Amniotic epithelial cell (primary cell): ENCODE measurements around the gene ATAD5.
"Not testable (repeated sequence)": the region's sequence is repeated elsewhere in the genome, so short reads cannot be mapped to it uniquely, and the experiment has no call there.

ENCODE experiments used
- DNase-seq: peaks from one replicate; pipeline ENCODE4 v3.0.0-alpha.2; 2010; ENCODE audit warnings: low read depth

ATAD5 gene

DNA sequence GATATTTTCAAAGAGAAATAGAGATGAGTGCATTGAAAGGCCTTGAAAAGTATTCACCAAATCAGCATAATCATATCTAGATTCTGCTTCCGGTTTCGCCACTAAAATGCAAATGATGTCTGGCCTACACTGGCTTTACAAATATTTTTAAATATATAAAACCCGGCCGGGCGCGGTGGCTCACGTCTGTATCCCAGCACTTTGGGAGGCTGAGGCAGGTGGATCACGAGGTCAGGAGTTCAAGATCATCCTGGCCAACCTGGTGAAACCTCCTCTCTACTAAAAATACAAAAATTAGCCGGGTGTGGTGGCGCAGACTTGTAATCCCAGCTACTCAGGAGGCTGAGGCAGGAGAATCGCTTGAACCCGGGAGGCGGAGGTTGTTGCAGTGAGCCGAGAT lies 8.8 kb upstream of the ATAD5 start:
- not testable (repeated sequence) for DNase-seq

DNA sequence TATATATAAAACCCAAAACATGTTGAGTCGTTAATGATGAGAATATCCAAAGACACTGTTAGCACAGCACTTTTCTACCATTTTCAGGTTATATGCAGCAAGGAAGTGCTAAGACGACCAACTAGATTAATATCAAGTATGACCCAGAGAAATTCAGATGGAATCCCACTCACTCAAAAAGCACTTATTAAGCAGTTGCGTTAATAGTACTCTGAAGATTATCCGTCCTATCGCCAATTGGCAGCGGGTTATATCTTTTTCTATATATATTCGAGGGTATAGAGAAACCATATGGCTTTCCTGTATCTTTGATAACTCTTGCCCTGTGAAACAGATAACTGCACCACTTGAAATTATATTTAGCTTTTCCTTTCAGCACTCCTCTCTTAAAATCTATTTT lies 8.3 kb upstream of the ATAD5 start:
- no peak for DNase-seq

GRCh38 chr17:30824002-30824355 lies 7.8 kb upstream of the ATAD5 start:
- DNase-seq, result no peak

DNA sequence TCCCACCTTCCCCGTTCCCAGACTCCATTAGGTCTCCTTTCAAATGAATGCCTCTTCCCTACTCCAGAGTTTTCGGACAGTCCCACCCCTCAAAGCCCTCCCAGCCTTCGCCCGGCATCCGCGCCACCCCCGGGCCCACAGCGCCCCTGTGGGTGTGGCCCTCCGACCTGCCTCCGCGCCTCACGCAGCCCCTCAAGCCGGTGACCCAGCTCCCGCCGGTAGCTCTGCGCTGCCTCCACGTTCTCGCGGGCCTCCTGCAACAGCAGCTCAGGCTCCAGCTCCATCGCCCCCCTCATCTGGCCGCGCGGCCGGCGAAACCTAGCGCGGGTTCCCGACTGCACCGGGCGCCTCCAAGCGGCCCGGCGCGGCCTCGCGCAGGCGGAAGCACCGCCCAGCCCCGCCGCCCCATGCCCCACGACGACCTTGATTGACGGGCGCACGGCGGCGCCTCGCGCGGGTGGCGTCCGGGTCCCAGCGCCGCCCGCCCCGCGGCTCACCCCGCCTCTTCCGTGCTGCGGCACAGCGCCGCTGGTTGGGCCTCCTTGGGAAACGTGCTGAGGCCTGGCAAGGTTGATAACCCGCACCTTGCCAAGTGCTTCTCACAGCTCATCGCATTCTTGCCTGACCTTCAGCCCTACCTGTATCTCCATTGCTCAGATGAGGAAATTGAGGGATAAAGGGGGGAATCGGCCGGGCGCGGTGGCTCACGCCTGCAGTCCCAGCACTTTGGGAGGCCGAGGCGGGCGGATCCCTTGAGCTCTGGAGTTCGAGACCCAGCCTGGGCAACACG lies 7.2 kb upstream of the ATAD5 start, which contains the start of gene CRLF3:
Gene CRLF3 (minus strand): TSS at position 337 of the 790 bp plus-strand sequence. CDS start 41 bp downstream, at position 296.
- peak; percentile 84 for DNase-seq

DNA sequence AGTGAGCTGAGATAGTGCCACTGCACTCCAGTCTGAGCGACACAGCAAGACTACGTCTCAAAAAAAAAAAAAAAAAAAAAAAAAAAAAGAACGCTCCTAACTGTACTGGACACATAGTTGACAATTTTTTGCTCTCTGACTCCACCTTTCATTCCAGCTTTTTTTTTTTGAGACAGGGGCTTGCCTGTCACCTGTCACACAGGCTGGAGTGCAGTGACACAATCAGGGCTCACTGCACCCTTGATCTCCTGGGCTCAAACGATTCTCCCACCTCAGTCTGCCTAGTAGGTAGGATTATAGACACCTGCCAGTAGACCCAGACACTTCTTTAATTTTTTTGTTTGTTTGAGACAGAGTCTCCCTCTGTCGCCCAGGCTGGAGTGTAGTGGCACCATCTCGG lies 4.7 kb upstream of the ATAD5 start:
- DNase-seq, result no peak

DNA sequence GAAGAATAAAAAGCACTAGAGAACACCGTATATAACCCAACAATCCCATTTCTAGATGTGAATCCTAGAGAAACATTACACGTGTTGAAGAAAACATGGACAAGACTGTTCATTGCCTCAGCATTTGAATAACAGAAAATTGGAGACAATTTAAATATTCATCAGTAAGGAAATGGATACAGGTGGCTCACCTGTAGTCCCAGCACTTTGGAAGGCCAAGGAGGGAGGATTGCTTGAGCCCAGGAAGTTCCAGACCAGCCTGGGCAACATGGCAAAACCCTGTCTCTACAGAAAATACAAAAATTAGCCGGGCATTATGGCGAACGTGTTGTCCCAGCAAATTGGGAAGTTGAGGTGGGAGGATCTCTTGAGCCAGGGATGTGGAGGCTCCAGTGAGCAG lies 2.7 kb upstream of the ATAD5 start:
- no peak for DNase-seq

DNA sequence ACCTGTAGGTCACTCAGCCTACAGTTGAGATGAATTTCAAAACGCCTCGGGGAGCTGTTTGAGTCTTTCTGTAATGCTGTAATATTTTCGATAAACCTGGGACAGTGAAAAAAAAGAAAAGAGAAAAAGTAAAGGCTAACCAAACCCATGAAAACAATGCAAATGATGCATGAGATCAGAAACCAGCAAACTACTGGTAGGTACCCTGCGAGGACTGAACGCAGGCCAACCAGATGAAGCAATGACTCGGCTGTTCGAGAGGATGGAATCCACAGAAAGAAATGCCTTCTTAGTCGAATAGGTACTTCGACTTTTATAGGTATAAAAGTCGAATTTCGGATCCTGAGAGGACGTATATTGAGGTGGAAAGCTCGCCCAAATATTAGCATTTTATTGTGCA lies 509 bp upstream of the ATAD5 start:
- no peak for DNase-seq

DNA sequence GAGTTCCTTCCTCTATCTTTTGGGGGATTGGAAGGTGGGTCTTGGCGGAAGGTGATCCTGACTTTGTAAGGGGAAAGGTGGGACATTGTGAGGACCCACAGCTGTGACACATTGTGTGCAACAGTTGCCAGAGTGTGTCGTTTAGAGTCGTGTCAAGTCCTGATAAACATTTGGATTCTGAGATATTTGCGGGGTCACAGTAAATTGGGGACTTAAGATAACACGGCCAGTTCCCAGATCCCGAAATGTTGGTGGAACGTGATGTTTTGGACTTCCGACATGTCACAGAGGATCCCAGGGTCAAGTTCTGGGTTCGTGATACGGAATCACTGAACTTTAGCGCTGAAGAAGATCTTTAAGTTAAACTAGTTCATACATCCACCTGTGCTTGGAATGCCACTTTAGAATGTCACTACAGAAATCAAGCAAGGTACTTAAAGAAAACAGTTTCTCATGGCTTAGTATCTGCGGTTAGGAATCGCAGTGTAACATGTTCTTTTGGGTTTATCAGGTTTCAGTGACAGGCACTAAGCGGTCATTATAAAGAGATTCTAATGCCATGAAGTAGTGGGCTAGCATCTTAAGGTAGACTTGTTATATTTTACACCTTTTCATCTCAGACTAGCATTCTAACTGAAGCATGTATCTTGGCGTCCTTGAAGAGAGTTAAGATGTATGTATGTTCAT lies 815 bp downstream of the ATAD5 start:
- no peak for DNase-seq

DNA sequence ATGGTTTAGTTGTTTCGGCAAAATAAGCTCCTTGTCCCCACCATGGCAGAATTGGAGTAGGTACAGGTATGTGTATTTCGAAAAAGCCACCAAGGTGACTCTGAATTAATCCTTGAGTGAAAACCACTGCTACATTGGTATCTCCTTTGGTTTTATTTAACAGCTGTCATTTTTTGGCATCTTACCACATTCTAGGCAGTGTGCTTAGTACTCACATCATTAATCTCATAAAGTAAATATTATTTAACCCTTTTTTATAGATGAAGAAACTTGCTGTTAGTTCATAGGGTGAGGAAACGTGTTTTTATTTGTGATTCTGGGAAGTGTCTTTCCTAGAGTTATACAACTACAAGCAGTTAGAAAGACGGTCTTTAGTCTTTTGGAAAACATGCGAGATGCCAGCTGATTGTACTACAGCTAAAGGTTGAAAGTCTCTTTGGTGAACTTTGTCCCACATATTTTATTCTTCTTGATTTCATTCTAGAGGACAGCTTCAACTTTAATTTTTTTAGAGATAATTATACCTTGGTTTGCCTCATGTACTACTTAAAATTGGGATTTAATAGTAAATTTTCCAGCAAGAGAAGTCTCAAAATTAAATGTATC lies 6.5 kb downstream of the ATAD5 start:
- no peak for DNase-seq

DNA sequence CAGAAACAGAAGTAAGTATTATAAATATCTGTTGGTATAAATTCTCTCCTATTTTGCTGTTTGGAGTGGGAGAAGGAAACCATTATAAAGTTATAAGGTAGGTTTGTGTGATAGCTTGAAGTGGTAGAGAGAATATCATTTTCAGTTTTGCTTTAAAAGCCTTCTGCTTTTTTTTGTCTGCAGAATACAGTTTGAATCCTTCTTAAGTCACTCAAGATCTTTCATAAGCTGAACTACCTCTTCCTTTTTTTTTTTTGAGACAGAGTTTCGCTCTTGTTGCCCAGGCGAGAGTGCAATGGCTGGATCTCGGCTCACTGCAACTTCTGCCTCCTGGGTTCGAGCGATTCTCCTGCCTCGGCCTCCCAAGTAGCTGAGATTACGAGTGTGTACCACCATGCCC lies 9.0 kb downstream of the ATAD5 start:
- no peak for DNase-seq

- no peak for DNase-seq
Observed at GRCh38 chr17:30848021-30848420, 16.3 kb downstream of the ATAD5 start.

DNA sequence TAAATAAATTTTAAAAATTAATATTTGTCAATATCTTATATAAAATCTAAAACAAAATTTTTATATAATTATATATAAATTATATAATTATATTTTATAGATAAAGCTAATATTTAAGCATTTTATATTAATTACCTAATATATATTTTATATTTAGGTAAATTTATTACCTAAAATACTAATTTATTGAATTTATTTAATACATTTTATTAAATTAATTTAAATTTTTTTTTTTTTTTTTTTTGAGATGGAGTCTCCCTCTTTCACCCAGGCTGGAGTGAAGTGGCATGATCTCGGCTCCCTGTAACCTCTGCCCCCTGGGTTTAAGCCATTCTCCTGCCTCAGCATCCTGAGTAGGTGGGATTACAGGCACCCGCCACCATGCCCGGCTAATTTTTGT lies 22.4 kb downstream of the ATAD5 start:
- no peak for DNase-seq

DNA sequence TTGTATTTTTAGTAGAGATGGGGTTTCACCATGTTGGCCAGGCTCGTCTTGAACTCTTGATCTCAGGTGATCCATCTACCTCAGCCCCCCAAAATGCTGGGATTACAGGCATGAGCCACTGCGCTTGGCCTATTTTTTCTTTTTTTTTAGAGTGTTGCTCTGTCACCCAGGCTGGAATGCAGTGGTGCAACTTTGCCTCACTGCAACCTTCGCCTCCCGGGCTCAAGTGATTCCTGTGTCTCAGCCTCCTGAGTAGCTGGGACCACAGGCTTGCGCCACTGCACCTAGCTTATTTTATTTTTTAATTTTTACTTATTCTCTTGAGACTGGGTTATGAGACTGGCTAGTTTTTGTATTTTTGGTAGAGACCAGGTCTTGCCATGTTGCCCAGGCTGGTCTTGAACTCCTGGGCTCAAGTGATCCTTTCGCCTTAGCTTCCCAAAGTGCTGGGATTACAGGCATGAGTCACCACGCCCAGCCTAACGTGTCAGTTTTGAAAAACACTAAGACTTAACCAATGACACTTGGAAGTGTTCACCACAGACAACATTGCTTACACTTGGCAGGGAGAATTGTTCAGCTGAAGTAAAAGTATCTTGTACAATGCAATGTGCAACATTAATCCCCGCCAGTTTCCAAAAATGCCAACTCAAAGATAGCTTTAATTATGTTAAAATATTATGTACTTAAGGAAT lies 26.9 kb downstream of the ATAD5 start:
- DNase-seq, result peak; percentile 42

DNA sequence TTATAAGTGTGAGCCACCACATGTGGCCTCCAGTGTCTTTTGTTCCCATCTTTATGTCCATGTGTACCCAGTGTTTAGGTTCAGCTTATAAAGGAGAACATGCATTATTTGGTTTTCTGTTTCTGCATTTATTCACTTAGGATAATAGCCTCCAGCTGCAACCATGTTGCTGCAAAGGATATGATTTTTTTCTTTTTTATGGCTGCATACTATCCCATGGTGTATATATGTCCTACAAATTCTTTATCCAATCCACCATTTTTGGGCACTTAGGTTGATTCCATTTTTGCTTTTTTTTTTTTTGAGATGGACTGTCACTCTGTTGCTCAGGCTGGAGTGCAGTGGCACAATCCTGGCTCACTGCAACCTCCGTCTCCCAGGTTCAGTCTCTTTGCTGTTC lies 32.9 kb downstream of the ATAD5 start:
- DNase-seq, result no peak

GRCh38 chr17:30869005-30869404 lies 37.2 kb downstream of the ATAD5 start:
- DNase-seq, result no peak

GRCh38 chr17:30886187-30886586 lies 54.4 kb downstream of the ATAD5 start:
- no peak for DNase-seq

DNA sequence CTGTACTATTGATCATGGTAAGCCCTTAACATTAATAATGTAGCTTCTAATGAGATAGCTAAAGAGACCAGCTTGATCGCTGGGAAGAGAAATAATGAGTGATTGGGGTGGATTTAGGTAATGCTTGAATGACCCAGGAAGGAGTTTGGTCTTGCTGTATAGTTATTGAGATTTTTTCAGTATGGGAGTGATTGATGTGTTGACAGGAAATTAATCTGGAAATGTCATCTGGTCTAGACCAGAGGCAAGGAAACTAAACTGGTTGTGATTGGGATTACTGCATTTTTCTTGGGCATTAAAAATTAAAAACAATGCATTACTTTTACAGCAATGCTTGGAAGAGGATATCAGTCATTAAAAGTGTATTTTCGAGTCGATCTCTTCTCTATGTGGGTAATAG lies 62.5 kb downstream of the ATAD5 start:
- DNase-seq, result no peak

DNA sequence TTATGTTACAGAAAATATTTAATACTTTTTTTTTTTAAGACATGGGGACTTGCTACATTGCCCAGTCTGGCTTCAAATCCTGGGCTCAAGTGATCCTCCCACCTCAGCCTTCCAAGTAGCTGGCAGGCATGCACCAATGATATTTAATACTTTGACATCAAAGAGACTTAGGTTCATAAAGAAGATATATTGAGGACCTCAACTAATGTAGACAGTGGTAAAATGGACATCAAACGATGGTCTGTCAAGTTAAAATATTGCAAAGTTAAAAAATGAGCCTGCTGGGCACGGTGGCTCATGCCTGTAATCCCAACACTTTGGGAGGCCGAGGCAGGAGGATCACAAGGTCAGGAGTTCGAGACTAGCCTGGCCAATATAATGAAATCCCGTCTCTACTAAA lies 65.5 kb downstream of the ATAD5 start:
- no peak for DNase-seq

DNA sequence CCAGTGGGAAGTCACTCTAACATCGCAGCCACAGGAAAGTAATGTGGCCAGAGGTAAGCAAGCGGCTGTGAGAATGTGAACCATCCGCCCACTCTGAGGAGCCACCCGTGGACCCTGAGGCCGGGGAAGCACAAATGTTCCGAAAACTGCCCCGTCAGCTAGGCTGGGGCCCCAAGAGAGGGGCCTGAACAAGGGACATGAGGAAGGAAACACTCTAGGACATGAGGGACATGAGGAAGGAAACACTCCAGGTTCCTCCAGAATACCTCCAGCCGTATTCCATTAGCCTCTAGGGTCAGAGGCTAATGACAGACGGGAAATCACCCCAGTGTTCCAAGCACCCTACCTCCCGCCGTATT lies 74.0 kb downstream of the ATAD5 start:
- DNase-seq, result no peak

- DNase-seq, result peak; percentile 88
Observed at GRCh38 chr17:30906101-30906911, 74.5 kb downstream of the ATAD5 start, which contains the start of gene TEFM. Gene TEFM (minus strand): TSS chr17:30906238. CDS start chr17:30906198, 40 bp downstream.

DNA sequence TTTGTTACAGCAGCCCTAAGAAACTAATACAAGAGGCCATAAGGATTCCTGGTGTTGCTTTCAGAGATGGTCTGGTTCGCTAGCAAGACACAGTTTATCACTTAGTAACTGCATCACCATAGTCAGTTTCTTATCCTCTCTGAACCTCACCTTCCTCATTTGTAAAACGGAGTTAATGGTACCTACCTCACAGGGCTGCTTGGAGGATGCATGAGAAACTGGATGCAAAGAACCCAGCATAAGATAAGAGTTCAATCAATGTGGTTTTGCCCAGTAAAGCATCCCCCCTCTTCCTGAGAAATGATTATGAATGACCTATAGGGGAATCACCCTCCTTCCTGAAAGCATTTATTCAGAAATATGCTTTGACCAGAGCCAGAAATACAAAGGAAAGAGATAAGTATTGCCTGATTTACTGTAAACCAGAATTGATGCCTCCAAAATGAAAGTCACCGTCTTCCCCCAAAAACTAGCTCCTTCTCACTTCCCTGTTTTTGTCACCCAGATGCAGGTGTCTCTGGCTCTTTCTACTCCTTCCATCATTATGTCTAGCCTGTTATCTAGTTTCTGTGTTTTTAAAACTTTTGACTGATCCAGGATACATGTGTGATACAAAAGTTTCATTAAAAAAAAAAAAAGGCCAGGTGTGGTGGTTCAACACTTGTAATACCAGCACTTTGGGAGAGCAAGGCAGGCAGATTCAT lies 77.1 kb downstream of the ATAD5 start:
- DNase-seq, result no peak
